Hindlimb muscle (tissue), 1 donor: ENCODE measurements around the gene REST. TPM values are rescaled to one million over a fixed set of nuclear protein-coding genes. Genes with fewer than 3 reads are reported as not detected.
A peak's percentile ranks its signal among the peaks of the same experiment; 100 is the strongest.
"Not testable (repeated sequence)": the region's sequence is repeated elsewhere in the genome, so short reads cannot be mapped to it uniquely, and the experiment has no call there.

Experiments
- DNase-seq: peaks from one replicate; pipeline ENCODE4 v3.0.0-alpha.2; 2013
- polyA plus RNA-seq: library from polyadenylated mRNA; unstranded; fragments of 120-200 nt; gene quantifications from one replicate; pipeline ENCODE4 v1.2.1, GENCODE V29; 2013; ENCODE audit not compliant: insufficient read length

Gene REST
- polyA plus RNA-seq, 1 donor = 24.9 TPM

DNA sequence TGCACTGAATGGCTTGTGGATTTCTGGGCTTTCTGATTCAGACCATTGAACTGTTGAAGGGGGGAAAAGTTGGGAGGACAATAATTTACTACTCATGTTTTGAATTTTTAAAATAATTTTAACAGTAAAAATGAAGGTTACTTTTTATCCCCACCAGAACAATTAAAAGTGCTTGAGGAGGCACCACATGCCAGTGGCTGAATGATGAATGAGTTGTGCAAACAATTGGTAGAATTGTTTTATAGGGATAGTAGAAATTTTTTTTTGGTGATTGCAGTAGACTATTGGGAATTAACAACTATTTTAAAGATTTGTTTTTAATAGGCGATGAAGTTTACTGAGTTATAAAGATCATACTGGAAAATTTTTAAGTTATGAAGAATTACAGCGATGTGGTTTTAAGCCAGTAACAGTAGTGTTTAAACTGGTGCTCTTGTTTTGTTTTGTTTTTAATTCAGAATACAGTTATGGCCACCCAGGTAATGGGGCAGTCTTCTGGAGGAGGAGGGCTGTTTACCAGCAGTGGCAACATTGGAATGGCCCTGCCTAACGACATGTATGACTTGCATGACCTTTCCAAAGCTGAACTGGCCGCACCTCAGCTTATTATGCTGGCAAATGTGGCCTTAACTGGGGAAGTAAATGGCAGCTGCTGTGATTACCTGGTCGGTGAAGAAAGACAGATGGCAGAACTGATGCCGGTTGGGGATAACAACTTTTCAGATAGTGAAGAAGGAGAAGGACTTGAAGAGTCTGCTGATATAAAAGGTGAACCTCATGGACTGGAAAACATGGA lies 2.7 kb downstream of the REST start:
- DNase-seq = no peak

DNA sequence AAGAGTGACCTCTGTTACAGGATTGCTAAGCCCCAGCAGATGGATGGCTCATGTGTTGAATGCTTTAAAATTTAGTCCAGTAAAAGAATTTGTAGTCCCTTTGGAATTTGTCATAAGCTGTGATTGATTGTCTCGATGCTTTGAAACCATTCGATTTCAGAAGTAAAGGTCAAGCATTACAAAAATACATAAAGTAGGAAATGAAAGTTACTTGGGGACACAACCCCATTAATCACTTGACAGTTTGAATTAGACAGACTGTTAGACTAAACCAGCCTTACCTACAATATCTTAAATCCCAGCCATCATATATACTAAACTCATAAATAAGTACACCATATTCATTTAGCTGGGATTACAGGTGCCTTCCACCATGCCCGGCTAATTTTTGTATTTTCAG lies 6.6 kb downstream of the REST start:
- DNase-seq = no peak

DNA sequence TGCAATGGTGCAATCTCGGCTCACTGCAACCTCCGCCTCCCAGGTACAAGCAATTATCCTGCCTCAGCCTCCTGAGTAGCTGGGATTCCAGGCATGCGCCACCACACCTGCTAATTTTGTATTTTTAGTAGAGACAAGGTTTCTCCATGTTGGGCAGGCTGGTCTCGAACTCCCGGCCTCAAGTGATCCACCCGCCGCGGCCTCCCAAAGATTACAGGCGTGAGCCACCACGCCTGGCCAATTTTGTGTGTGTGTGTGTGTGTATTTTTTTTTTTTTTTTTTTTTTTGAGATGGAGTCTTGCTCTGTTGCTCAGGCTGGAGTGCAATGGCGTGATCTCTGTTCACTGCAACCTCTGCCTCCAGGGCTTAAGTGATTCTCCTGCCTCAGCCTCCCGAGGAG lies 7.3 kb downstream of the REST start:
- DNase-seq = not testable (repeated sequence)

DNA sequence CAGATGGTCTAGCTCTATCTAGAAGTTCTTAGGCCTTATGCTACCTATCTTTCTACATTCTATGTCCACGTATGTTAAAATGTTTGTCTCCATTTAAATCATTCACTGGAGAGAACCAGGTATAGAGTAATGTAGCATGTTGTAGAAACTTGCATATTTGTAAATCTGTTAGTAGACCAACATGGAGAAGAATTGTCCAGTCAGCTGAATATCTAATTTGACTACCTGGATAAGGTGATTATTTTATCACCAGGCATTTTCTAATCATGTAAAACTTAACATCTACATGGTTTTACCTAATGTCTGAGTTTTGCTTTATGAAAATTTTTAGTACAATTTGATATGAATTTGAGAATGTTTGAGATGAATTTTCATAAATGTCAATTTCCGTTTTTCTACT lies 19.5 kb downstream of the REST start:
- no peak for DNase-seq

DNA sequence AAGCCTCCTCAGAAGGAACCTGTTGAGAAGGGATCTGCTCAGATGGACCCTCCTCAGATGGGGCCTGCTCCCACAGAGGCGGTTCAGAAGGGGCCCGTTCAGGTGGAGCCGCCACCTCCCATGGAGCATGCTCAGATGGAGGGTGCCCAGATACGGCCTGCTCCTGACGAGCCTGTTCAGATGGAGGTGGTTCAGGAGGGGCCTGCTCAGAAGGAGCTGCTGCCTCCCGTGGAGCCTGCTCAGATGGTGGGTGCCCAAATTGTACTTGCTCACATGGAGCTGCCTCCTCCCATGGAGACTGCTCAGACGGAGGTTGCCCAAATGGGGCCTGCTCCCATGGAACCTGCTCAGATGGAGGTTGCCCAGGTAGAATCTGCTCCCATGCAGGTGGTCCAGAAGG lies 22.9 kb downstream of the REST start:
- no peak for DNase-seq

DNA sequence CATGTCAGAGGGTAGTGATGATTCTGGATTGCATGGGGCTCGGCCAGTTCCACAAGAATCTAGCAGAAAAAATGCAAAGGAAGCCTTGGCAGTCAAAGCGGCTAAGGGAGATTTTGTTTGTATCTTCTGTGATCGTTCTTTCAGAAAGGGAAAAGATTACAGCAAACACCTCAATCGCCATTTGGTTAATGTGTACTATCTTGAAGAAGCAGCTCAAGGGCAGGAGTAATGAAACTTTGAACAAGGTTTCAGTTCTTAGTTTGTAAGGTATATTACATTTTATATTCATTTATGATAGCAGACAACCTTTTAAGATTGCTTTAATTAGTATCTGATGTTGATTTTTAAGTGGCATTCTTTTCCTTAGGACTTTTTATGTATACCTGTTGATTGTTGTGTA lies 24.2 kb downstream of the REST start:
- DNase-seq = no peak

DNA sequence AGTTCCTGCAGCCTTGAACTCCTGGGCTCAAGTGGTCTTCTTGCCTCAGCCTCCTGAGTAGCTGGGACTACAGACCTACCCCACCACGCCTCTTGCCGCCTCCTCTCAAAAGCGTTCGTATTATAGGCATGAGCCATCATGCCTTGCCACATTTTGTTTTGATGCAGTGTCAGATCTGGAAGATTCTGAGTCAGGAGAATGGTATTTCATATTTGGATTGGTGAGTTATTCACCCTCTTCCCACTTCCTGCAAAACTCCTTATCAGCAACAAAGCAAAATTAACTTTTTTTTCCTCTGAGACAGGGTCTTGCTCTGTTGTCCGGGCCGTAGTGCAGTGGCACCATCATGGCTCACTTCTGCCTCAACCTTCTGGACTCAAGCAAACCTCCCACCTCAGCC lies 29.6 kb downstream of the REST start:
- no peak for DNase-seq

DNA sequence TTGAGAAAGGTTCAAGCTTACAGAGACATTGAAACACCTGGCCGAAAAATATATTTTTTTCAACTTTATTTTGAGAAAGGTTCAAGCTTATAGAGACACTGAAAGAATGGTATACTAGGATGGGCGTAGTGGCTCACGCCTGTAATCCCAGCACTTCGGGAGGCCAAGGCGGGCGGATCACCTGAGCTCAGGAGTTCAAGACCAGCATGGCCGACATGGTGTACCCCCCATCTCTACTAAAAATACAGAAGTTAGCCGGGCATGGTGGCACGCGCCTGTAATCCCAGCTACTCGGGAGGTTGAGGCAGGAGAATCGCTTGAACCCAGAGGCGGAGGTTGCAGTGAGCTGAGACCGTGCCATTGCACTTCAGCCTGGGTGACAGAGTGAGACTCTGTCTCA lies 32.1 kb downstream of the REST start:
- not testable (repeated sequence) for DNase-seq

DNA sequence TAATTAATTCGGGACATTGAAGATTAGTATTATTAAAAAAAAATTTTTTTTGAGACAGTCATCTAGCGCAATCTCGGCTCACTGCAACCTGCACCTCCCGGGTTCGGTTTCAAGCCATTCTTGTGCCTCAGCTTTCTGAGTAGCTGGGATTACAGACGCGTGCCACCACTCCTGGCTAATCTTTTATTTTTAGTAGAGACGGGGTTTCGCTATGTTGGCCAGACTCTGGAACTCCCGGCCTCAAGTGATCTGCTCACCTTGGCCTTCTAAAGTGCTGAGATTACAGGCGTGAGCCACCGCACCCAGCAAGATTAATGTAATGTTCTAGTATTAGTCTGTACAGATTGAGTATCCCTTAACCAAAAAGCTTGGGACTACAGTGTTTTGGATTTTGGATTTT lies 32.7 kb downstream of the REST start:
- no peak for DNase-seq

DNA sequence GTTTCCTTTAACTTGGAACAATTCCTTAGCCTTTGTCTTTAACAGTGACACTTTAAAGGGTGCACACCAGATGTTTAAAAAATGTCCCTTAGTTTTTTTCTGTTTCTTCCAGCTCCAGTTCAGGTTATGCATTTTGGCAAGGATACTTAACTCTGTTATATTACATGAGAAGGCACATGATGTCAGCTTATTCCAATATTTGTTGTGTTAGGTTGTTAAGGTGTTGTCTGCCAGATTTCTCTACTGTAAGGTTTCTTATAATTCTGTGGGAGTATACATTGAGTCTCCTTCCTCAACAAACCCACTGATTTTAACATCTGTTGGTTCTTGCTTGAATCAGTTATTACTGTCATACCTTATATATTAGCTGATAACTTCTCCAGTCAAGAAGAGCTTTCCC lies 33.3 kb downstream of the REST start:
- DNase-seq = peak; percentile 36

DNA sequence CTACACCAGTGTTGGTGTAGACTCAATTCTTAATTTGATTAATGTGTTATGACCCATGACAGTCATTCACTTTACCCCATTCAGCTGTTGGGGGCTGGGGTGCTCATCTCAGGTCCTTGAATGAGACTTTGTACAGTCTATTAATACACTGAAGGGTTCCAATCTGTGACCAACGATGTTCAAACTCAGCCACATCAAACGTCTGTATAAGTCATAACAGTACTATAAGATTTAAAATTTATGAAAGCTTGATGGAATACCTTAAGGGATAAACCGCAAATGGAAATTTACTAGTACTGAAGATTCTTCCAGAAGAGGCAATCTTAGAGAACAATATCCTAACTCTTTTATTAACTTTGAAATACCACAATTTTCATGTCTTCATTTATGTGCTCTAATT lies 33.7 kb downstream of the REST start:
- no peak for DNase-seq

DNA sequence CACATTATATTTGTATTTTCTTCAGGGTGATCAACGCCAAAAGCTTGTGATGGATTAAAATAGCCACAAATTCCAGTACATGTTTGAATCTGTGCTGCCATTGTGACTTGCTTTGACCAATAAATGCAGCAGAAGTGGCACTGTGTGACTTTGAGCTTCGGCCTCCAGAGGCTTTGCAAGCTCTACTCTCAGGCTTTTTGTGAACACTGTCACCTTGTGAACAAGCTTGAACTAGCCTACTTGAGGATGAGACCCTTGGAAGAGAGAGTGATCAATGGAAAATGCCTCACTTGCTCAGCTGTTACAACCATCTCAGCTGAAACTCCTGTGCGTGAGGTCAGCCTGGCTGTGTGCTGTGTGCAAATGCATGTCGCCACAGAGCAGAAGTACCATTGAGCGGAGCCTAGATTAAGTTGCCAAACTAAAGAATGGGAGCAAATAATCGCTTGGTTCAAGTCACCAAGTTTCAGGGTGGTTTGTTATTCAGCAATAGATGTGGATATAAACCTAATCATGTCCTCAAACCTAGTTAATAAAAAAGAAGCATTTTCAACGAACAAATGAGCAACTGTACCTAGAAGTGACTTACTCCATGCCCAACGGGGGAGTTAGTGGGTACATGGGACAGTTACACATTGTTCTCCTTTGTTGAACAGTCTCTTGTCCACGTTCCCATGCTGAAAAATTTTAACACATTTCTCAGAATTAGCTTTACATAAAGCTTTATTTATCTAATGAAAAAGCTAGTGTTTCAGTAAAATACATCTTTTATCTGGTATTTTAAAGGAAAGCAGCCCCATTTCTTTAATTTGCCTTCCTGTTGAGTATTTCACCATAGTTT lies 46.2 kb downstream of the REST start:
- DNase-seq = no peak

DNA sequence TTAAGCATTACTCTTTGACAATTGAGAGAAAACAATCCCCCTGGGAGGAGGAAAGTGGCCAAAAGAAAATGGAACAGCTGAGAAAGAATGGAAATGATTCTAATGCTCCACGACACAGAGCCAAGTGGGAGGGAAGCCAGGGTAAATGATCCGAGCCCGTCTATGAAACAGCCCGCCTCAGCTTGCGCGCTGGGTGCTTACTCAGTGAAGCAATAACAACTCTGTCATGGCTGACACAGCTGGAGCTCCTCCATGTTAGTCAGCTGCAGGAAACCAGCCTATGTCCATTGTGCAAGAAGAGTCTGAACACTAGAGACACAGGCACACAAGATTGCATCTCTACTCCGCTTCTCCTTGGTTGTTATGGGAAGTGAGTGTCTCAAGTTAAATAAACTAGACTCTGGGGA lies 50.4 kb downstream of the REST start:
- DNase-seq = peak; percentile 94

DNA sequence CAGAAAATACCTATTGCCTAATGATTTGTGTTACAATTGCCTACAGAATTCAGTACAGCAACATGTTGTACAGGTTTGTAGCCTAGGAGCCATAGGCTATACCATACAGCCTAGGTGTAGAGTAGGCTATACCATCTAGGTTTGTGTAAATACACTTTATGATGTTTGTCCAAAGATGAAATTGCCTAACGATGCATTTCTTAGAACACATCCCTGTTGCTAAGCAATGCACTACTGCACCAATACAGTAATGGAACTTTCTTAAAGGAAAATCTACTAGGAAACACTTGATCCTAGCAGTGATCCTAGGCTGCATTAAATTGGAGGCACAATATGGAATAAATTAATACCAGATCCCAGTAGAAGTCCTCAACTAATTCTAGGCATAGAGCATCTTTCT lies 51.4 kb downstream of the REST start:
- no peak for DNase-seq

DNA sequence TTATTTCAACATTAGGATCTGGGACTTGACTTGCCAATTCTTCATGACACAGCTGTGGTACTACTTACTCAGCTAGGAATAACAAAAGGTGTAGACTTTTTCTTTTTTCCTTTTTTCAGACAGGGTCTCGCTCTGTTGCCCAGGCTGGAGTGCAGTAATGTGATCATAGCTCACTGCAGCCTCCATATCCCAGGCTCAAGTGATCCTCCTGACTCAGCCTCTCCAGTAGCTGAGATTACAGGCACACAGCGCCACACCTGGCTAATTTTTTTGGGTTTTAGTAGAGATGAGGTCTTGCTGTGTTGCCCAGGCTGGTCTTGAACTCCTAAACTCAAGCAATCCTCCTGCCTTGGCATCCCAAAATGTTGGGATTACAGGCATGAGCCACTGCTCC lies 53.4 kb downstream of the REST start:
- no peak for DNase-seq

DNA sequence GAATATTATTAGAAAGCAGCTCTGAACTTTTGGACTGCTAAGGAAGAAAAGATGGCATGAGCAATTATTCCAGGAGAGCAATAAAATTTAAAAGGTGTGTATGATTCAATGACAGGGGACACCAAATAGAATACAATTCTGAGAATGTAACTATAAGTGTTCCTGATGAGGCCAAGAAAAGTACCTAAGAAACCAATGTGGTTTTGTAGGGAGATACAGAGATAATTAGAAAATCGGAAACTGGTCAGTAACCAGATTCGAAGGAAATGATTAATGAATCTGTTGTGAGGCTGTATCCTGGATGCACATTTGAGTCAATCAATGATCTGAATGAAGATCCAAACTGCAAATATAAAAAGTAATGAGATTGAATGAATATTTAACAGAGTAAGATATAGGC lies 63.7 kb downstream of the REST start:
- no peak for DNase-seq

DNA sequence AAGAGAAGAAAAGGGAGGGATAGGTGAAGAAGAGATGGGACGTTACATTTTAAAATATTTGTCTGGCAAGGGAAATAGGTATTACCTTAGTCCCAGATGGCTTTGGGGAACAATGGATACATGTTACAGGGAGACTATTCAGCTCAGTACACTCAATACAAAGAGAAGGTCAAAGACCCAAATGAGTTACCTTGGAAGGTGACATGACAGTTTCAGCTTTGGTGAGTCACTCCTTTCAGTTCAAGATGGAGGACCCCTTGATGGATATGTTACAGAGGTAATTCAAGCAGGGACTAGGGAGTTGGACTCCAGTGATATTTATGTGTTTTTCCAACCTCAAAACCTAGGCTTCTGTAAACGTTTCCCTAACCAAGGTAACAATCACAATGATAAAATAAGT lies 64.7 kb downstream of the REST start:
- DNase-seq = no peak

DNA sequence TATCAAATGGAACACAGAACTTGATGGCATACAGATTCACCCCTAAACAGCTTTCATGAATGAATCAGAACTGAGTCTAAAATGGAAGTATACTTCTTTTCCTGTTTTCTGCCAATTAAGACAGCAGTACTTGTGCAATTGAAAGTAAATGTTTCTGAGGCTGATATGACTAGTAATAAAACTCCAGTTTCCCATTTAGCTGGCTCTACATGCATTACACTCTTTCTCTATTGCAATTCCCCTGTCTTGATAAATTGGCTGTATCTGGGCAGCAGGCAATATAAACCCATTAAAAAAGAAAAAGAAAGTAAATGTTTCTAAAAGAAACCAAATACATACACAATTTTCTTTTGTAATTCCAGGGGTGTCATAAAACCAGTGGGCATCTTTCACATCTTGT lies 65.1 kb downstream of the REST start:
- DNase-seq = no peak

DNA sequence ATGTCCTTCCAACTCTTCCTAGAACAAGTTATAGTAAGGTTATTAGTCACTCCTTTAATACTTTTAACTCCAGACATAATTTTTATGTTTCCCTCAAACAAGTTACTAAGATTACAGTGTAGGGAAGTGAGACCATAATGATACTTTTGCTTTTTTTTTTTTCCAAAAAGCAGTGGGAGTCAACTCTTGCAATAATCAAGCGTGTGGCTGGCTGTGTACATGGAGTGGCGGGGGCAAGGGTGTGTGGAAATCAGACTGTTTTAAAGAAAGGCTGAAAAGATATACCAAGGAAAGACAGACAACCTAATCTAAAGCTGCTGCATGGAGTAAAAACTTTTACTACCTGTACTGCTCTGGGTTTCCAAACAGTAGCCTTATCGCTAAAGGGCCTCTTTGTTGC lies 65.6 kb downstream of the REST start:
- no peak for DNase-seq

DNA sequence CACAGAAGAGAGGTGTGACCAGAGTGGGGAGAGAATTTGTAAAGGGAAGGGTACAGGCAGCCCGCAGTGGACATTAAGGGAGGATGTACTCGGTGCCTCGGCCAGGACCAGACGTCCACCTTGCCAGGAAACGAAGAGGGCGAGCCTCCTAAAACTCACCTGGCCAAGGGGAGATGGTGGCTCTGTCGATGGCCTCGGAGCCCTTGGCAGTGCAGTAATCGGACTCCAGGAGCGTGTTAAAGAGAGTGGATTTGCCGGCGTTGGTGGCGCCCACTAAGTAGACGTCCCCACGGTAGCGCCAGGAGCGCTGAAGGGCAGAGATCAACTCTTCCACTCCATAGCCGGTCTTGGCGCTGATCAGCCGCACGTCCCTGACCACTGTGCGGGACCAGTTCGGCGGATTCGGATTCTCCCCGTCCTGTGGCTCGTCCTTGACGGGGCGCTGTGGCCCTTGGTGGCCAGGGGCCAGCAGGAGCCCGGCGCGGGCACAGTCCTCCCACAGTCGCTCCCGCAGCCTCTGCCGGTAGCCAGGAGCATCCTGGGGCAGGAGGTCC lies 68.7 kb downstream of the REST start:
- DNase-seq = no peak

DNA sequence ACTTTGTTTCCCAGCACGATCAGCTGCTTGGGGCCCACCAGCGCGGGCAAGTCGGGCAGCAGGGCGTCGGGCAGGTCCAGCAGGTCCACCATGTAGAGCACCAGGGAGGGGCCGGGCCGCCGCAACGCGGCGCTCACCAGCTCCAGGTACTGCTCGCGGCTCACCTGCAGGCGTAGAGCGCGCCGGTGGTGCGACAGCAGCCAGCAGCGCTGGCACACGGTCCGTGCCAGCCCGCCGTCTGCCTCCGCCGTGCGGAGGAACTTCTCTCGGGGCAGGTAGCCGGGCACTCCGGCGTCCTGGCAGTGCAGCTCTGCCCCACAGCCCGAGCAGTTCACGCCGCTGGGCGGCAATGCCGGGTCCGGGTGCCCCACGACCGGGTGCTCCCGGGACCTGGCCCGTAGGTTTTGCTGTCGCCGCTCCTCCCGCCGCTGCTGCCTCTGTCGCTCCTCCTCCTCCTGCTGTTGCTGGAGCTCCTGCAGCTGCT lies 69.2 kb downstream of the REST start:
- DNase-seq = no peak

DNA sequence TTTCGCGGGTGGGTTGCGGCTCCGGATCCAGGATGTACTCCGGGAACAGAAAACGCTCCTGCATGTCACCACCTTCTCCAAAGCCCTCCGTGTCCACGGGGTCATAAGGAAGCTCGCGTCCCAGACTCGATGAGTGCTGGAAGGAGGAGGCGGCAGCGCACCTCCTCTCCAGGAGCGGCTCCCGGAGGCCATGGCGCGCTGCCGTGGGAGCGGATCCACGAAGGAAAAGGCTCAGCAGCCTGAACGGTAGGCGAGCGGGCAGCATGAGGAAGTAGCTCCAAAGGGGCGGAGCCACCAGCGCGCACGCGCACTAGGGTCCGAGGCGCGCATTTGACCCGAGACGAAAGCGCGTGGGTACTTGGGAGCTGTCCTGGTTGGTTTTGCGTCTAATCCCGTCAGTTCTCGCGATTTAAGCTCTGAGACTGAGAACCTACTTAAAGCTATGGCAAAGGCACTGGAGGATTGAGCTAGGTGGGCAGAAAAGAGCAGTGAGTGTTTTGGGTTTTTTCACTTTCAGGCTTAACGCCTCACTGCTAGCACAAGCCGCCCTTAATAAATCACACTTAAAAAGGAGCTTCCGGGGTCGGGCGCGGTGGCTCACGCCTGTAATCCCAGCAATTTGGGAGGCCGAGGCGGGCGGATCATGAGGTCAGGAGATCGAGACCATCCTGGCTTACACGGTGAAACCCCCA lies 69.8 kb downstream of the REST start, which contains the start of gene NOA1:
Gene NOA1 (minus strand): TSS at position 286 of the 692 bp plus-strand sequence. CDS start 21 bp downstream, at position 265.
- DNase-seq = peak; percentile 100
